COR-L47 (cell line): ENCODE data around the gene CDH20.

Experiments
- DNase-seq: peaks from one replicate; lab custom pipeline; 2025; lab: John Stamatoyannopoulos, UW

Gene CDH20

DNA sequence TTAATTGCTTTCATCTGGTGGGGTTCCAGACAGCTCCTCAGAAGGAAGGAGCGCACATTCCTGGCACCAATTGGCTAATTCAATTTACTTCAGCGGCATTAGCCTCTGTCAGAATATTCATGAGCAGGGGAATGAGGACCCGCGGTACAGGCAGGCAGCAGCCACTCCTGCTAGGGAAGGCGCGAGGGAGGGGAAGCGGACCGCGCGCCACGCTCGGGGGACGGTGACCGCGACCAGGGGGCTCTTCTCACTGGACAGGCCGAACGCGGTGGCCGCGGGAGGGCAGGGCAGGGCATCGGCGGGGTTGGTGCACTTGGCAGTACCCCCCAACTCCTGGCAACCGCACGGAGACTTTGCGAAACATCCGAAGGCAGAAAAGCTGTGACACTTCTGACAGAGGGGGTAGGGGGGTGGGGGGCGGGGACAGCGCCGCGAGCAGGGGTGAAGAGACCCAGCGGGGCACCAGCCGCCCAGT, at the start of gene CDH20:
Gene CDH20 (plus strand): TSS at position 160 of the 475 bp plus-strand sequence.
- no peak for DNase-seq

- no peak for DNase-seq
These were observed 49.2 kb upstream of the CDH20 start for GRCh38 chr18:61284039-61284438.

GRCh38 chr18:61285777-61286176, 47.5 kb upstream of the CDH20 start:
- DNase-seq, result no peak

DNA sequence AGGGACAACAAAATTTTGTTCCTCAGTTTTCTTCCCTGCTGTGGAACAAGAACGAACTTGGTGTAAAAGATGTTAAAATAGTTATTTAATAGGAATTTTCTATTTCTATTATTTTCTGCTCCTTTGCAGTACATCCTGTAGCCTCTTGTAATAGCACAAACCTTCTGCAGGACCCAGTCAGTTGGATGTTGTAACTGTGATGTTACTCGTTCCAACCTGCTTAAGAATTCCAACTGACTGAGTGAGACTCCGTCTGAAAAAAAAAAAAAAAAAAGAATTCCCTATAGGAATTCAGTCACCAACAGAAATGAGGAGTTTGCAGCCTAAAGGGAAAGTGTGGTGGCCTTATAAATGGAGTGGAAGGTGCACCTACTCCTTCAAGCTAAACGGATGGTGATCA, 46.4 kb upstream of the CDH20 start:
- no peak for DNase-seq

GRCh38 chr18:61290616-61291015, 42.6 kb upstream of the CDH20 start:
- no peak for DNase-seq

DNA sequence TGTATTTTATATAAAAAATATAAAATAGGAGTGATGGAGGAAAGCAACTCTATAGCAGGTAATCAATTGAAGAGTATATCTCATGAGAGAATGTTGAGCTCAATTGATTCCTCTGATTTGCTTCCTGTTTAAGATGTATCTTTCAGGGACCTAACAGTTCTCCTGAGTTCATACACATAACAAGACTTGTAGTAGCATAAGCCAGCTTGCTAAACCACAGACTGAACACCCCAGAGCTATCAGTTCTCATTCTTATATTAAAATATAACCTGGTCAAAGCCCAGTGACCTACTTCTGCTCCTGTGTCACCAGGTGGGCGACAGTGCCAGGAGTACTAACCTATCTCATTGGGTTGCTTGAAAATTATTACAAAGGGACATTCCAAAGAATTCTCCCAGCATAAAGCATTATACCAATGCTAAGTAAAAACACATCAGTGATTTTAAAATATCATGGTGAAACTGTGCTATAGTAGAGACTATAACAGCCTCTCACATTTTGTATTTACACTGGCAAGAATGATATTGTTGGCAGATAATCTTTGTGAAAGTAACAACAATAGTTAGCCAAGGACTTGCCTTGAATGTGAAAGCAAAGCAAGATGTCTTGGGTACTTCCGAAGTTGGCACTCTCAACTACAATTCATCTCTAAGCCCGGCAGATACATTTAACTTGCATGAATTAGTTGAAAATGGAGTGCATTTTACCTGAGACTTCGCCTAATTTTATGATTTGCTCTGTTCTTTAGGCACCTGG, 40.8 kb upstream of the CDH20 start:
- no peak for DNase-seq

DNA sequence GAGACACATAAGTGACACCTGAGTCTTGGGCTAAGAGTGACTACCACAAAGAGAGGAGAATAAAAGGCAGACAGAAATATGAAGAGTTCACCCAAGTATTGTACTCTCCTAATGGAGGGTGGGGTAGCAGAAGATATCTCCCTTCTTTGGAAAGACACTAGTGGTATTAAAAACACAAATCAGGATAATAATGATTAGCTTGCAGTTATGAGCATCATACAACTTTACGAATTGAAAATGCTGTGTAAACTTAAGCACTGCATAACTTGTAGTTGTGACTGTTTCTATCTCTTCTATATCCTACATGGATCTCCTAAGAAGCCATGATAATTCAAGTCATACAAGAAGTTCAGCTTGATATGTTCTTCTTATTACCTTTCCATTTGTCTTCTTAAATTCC, 38.1 kb upstream of the CDH20 start:
- DNase-seq, result no peak

GRCh38 chr18:61308004-61308403, 25.2 kb upstream of the CDH20 start:
- no peak for DNase-seq

GRCh38 chr18:61308795-61309393, 24.3 kb upstream of the CDH20 start:
- no peak for DNase-seq

GRCh38 chr18:61322265-61322873, 10.9 kb upstream of the CDH20 start:
- DNase-seq, result peak; percentile 75

DNA sequence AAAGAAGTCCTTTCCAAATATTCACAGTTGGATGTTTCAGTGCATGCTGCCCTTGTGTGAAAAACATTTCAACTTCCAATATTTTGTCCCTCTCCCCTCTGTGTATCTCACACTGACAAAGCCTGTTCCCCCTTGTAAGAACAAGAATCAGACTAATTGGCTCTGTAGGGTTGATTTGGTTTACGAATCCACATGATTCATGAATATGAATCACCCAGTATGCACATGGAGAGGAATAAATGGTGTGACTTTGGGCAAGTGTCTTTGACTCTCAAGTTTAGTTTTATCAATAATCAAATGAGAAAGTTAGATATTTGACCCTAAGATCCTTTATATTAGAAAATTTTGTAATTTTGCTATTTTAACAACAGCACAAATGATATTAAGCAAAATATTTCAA, 9.3 kb upstream of the CDH20 start:
- no peak for DNase-seq

DNA sequence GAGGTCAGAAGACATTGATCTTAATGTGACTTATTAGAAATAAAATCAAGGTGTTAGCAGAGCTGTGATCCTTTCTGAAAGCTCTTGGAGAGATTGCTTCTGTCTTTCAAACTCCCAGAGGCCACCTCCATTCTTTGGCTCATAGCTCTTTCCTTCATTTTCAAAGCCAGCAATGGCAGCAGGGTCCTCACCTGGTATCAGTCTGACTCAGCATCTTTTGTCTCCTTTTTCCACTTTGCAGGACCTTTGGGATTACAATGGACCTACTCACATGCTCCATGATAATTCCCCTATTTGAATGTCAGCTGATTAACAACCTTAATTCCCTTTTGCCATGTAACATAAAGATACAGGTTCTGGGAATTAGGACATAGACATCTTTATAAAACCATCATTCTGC, 6.8 kb upstream of the CDH20 start:
- DNase-seq, result no peak

GRCh38 chr18:61329398-61329797, 3.8 kb upstream of the CDH20 start:
- no peak for DNase-seq

GRCh38 chr18:61331051-61331450, 2.2 kb upstream of the CDH20 start:
- no peak for DNase-seq

DNA sequence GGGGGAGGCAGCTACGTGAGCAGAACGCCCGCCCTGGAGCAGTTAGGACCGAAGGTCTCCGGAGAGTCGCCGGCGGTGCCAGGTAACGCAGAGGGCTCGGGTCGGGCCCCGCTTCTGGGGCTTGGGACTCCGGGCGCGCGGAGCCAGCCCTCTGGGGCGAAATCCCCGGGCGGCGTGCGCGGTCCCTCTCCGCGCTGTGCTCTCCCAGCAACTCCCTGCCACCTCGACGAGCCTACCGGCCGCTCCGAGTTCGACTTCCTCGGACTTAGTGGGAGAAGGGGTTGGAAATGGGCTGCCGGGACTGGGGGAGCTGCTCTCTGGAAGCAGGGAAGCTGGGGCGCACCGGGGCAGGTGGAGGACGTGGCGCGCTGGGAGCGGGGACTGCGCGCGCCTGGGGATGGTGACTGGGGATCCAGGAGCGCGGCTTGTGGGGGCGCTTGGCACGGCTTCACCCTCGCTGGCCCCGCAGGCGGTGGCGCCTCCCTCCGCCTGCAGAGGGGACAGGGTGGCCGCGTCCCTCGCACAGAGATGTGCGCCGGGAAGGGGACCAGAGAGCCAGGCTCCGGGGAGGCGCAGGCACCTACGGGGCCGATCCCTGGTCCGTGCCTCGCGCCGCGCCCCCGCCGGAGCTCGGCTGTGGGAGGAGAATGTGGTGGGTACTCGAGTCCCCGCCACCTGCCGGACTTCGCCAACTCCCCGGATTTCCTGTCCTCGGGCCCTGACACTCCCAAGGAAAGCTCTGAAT, 688 bp downstream of the CDH20 start:
- DNase-seq, result peak; percentile 73

DNA sequence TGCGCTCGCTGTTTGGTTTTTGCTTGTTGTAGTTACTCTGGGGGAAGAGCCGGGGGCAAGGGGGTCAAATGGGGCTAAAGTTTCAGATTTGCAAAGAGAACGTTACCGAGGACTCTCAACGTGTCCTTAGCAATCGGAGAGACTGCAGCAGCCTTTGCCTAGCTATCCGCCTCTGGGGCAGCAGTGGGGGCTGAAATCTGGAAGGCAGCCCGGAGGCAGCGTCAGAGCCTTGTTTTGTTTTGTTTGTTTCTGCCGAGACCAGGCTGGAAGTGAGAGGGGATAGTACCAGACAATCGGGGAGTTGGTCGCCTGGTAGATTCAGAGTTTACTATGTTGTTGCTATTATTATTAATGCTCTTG, 1.2 kb downstream of the CDH20 start:
- DNase-seq, result no peak

DNA sequence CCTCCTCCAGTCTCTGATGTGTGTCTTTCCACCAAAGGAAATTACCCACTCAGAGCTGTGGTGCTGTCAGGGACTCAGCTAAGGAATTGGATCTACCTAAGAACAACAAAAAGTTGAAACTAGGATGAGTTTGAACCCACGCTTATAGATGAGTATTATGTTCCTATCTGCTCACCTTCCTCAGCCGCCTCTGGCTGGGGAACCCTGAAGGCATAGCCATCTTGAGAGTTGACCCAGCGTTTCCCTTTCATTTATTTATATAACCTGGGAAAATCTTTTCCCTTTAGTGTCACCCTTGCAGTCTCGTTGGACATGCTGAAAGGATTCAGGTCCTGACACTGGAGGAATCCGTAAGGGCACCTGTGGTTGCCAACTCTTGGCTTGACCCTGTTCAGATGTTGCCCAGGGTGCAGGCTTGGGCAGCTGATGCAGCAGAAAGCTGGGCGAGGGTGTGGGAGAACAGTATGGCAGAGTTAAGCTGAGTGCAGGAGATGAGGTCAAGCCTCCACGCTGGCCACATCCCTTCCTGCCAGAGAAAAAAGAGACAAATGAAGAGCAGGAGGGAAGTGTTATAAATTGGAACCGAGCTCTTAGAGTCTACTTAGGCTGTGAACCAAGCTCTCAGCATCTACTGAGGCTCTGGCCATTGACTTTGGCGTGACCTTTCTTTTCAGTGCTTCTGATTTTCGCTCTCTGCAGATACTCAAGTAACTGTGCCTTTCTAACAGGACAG, 1.9 kb downstream of the CDH20 start:
- DNase-seq, result no peak

DNA sequence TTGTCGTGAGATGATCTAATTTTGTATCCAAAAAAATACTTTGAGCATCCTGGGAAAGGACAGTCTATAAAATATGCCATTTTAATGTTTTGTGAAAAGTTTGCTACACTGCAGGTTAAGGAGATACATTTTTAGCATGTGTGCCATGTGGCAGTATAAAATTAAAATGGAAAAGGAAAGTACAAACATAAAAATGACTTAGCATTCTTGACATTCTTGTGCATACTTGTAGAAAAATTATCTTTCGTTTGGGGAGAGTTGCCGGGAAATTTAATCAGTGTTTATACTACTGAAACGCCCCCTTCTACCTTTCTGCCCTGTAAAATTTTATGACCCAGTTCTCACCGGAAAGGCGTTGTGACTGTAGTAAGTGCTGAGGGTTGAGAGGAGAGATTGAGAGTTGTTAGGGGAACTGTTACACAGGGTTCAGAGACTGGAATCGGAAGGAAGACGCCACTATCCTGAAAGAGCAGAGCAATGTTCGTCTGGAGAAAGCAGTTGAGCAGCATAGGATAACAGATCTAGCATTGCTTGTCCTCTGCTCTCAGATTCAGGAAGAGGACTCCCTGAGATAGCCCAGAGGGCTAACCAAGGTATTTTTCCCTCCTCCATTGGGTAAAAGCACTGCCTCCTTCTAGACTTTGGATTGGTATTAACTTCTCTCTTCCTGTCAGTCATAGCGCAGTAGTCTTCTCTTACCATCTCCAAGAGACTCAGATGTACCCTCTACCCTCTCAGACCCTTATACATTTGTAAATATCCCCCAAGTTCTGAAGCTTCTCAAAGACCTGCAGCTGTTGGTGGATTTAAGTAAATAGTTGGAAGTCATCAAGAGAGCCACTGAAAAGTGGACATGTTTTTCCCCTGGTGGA, 2.7 kb downstream of the CDH20 start:
- no peak for DNase-seq

DNA sequence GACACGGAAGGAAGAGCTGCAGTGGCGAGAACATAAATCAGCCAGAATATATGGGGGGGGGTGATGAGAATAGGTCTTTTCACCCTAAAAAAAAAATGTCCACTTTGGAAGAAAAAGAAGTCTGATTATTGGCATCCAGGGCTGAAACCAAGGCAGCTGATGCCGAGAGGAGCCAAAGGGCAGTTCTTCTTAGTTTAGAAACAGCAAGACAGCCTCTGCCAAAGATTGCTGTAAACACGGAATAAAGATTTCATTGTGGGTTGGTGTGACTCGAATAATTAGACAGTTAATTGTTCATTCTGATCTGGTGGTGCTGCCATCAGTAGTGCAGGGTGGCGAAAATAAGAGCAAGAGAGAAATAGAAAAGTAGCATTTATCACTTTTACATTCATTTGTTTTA, 3.5 kb downstream of the CDH20 start:
- no peak for DNase-seq

DNA sequence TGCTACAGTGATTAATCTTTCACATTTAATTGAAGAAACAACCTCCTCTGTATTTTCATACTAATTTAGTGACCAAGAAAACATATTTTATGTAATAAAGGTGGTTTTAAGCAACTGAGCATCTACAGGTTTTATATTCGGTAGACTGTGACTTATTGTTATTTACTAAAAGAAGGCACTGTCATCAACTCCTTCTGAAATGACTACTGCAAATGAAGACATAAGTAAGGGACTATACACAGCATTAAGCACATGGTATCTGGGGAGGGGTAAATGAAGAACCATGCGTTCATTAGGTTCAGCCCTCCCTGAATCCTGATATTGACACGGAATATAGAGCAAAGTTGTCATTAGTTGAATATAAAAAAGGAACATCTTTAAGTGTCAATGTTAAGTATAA, 4.3 kb downstream of the CDH20 start:
- DNase-seq, result no peak

DNA sequence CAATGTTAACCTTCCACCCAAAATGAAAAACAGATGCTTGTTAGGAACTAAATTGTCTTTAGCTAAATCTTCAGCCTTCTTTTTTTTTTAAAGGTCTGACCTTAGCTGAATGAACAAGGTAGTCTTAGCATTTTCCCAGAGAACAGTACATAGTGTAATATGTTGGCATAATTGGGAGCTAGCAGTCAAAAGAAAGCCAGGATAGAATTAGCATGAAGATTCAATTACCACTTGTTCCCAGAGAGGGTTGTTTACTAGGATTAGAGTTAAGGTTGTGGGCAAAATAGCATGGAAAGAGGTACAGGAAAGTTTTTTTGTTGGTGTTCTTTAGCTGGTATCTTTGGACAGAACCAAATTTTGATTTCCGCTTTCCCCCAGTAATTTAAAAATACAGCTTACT, 6.9 kb downstream of the CDH20 start:
- no peak for DNase-seq
